Measurements from ENCODE around the gene ALDH1B1.

The ALDH1B1 gene

GRCh38 chr9:38443181-38443580 is 50.7 kb downstream of the ALDH1B1 start:
- DNase-seq, result no peak

GRCh38 chr9:38443597-38443996 is 51.1 kb downstream of the ALDH1B1 start:
- no peak for DNase-seq

GRCh38 chr9:38445154-38446043 is 52.9 kb downstream of the ALDH1B1 start:
- no peak for DNase-seq

- DNase-seq, result no peak
These were observed 55.2 kb downstream of the ALDH1B1 start for GRCh38 chr9:38447703-38448102.

Data from NCI-H510A (cell line).